ENCODE measurements around the gene TDRD10. TPM values are rescaled to one million over a fixed set of nuclear protein-coding genes. Genes with fewer than 3 reads are reported as not detected.
A peak's percentile ranks its signal among the peaks of the same experiment; 100 is the strongest.

Gene TDRD10
- total RNA-seq, 4 donors from 2014 or later = 2.3 to 5.0 (median 4.3) TPM

GRCh38 chr1:154502744-154503115 lies 711 bp downstream of the TDRD10 start:
- Histone ChIP-seq H3K36me3 (peaks cover 0 to 9% (median 0%) of the 10 kb centered on the region in 4 donors), H3K27me3 (peaks cover 5 to 88% (median 40%) of the 10 kb centered on the region in 4 donors), H3K9me3 (peaks cover 0 to 11% (median 8%) of the 10 kb centered on the region in 4 donors), H3K27ac (replicated peaks in 1 of 4) (peak overlapping the region in 3 of 4 donors; percentile 74 to 79 (median 76)), H3K4me3 (peak overlapping the region; percentile 57 to 67 (median 58)), H3K4me1 (peaks cover 14 to 22% (median 20%) of the 10 kb centered on the region in 4 donors)
- no peak for DNase-seq (ENCODE audit: extremely low spot score)
- no peak for TF ChIP-seq POLR2A (IDR thresholded peaks at IDR 0.05; ENCODE audit: low read depth)
- no peak for TF ChIP-seq EP300 (IDR thresholded peaks at IDR 0.05)
- TF ChIP-seq POLR2AphosphoS5 (IDR thresholded peaks at IDR 0.05) = no peak
- no peak for TF ChIP-seq CTCF (IDR thresholded peaks at IDR 0.05)
- WGBS = 14% methylated on average over 14 of the region's 43 CpGs
- intact Hi-C loops (cut with DNase I) = no loop called here

DNA sequence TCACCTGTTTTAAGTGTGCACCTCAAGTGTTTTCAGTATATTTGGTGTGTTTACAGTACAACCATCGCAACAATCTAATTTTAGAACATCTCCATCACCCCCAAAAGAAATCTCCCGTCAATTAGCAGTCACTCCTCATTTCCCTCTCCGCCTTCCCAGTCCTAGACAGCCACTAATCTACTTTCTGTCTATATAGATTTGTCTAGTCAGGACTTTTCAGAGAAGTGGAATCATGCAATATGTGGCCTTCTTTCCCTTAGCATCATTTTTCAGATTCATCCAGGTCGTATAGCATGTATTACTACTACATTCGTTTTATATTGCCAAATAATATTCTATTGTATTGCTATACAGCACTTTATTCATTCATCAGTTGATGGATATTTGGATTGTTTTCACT lies 1.9 kb downstream of the TDRD10 start:
- no peak overlapping the region for H3K27ac ChIP-seq (replicated peaks in 1 of 4)
- no peak overlapping the region for H3K4me3 ChIP-seq
- intact Hi-C loops (cut with DNase I) = no loop called here
- WGBS = 76% methylated on average over 5 of the region's 5 CpGs
- peaks cover 5 to 77% (median 40%) of the 10 kb centered on the region in 4 donors for H3K27me3 ChIP-seq
- no peak for DNase-seq (ENCODE audit: extremely low spot score)
- no peak for TF ChIP-seq POLR2A (IDR thresholded peaks at IDR 0.05; ENCODE audit: low read depth)
- TF ChIP-seq POLR2AphosphoS5 (IDR thresholded peaks at IDR 0.05) = no peak
- no peak for TF ChIP-seq EP300 (IDR thresholded peaks at IDR 0.05)
- no peak for TF ChIP-seq CTCF (IDR thresholded peaks at IDR 0.05)
- peaks cover 14 to 22% (median 20%) of the 10 kb centered on the region in 4 donors for H3K4me1 ChIP-seq
- H3K9me3 ChIP-seq = peaks cover 0 to 11% (median 8%) of the 10 kb centered on the region in 4 donors
- H3K36me3 ChIP-seq = no peaks in the 10 kb centered on the region

DNA sequence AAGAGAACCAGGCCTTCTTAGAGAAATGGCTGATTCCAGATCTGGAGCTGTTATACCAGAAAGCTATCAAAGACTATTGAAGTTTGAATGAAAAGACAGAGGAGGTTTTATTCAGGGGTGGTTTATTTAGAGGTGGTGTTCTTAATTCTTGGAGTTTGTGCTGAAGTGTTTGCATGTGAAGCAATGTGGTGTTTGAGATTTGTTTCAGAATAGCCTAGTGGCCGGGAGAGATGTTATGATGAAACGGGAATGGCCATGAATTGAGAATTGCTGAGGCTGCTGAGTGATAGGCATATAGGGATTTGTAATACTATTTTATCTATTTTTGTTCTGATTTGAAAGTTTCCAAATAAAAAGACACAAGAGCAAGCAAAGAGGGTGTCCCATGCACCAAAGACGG lies 10.7 kb downstream of the TDRD10 start:
- H3K27ac ChIP-seq (replicated peaks in 1 of 4) = no peak overlapping the region
- DNase-seq (ENCODE audit: extremely low spot score) = no peak
- WGBS = 85% methylated on average over 3 of the region's 3 CpGs
- H3K9me3 ChIP-seq = no peaks in the 10 kb centered on the region
- H3K4me1 ChIP-seq = no peaks in the 10 kb centered on the region
- H3K36me3 ChIP-seq = peaks cover 0 to 3% (median 0%) of the 10 kb centered on the region in 4 donors
- no peak overlapping the region for H3K4me3 ChIP-seq
- no peak for TF ChIP-seq POLR2A (IDR thresholded peaks at IDR 0.05; ENCODE audit: low read depth)
- TF ChIP-seq POLR2AphosphoS5 (IDR thresholded peaks at IDR 0.05) = no peak
- no peak for TF ChIP-seq CTCF (IDR thresholded peaks at IDR 0.05)
- no peak for TF ChIP-seq EP300 (IDR thresholded peaks at IDR 0.05)
- H3K27me3 ChIP-seq = peaks cover 0 to 26% (median 0%) of the 10 kb centered on the region in 4 donors
- intact Hi-C loops (cut with DNase I) = no loop called here

- Histone ChIP-seq H3K27me3 (peaks cover 0 to 26% (median 0%) of the 10 kb centered on the region in 4 donors), H3K36me3 (peaks cover 0 to 3% (median 0%) of the 10 kb centered on the region in 4 donors), H3K27ac (replicated peaks in 1 of 4) (no peak overlapping the region), H3K4me1 (no peaks in the 10 kb centered on the region), H3K4me3 (no peak overlapping the region), H3K9me3 (no peaks in the 10 kb centered on the region)
- intact Hi-C loops (cut with DNase I) = no loop called here
- 86% methylated on average over 7 of the region's 7 CpGs for WGBS
- DNase-seq (ENCODE audit: extremely low spot score) = no peak
- TF ChIP-seq CTCF (IDR thresholded peaks at IDR 0.05) (no peak), POLR2AphosphoS5 (IDR thresholded peaks at IDR 0.05) (no peak), EP300 (IDR thresholded peaks at IDR 0.05) (no peak), POLR2A (IDR thresholded peaks at IDR 0.05; ENCODE audit: low read depth) (no peak)
Observed at GRCh38 chr1:154514066-154514553, 12.1 kb downstream of the TDRD10 start.

GRCh38 chr1:154517661-154518060 lies 15.6 kb downstream of the TDRD10 start:
- H3K4me3 ChIP-seq = no peak overlapping the region
- 97% methylated on average over 11 of the region's 11 CpGs for WGBS
- no peak for DNase-seq (ENCODE audit: extremely low spot score)
- no peaks in the 10 kb centered on the region for H3K27me3 ChIP-seq
- no peaks in the 10 kb centered on the region for H3K9me3 ChIP-seq
- TF ChIP-seq POLR2A (IDR thresholded peaks at IDR 0.05; ENCODE audit: low read depth) = no peak
- TF ChIP-seq POLR2AphosphoS5 (IDR thresholded peaks at IDR 0.05) = no peak
- no peak for TF ChIP-seq CTCF (IDR thresholded peaks at IDR 0.05)
- TF ChIP-seq EP300 (IDR thresholded peaks at IDR 0.05) = no peak
- no peaks in the 10 kb centered on the region for H3K36me3 ChIP-seq
- intact Hi-C loops (cut with DNase I) = no loop called here
- H3K27ac ChIP-seq (replicated peaks in 1 of 4) = no peak overlapping the region
- H3K4me1 ChIP-seq = peaks cover 0 to 19% (median 7%) of the 10 kb centered on the region in 4 donors

Data from esophagus muscularis mucosa (tissue), 4 donors.